GM19467 (cell line): Measurements from ENCODE around the gene GRAPL.
"Not testable (repeated sequence)": the region's sequence is repeated elsewhere in the genome, so short reads cannot be mapped to it uniquely, and the experiment has no call there.

ENCODE experiments used
- ATAC-seq: cut with Tn5 transposase; IDR thresholded peaks from one replicate; pipeline ENCODE4 v1.9.1; 2021; ENCODE audit warnings: mild to moderate bottlenecking, moderate library complexity; ENCODE audit not compliant: unreplicated experiment

Gene GRAPL

DNA sequence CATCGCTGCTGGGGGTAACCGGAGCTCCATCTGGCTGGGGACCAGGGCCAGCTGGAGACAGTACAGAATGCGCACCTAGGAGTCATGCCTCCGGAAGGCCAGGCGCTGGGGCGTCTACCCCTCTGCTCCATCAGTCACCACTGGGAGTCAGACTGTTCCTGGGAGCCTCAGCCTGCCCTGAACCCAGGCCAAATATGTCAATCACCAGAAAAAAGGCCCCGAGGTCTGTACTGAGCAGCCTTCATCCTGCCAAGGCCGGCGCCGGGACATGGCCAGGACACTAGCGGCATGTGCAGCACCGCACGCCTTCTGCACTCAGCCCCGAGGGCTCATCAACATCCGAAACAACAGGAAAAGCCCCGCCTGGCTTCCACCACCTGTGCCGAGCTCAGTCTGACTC lies 8.7 kb downstream of the GRAPL start:
- ATAC-seq = not testable (repeated sequence)

GRCh38 chr17:19136605-19137004 lies 9.2 kb downstream of the GRAPL start:
- ATAC-seq = not testable (repeated sequence)

GRCh38 chr17:19137959-19138358 lies 10.6 kb downstream of the GRAPL start:
- ATAC-seq = not testable (repeated sequence)

DNA sequence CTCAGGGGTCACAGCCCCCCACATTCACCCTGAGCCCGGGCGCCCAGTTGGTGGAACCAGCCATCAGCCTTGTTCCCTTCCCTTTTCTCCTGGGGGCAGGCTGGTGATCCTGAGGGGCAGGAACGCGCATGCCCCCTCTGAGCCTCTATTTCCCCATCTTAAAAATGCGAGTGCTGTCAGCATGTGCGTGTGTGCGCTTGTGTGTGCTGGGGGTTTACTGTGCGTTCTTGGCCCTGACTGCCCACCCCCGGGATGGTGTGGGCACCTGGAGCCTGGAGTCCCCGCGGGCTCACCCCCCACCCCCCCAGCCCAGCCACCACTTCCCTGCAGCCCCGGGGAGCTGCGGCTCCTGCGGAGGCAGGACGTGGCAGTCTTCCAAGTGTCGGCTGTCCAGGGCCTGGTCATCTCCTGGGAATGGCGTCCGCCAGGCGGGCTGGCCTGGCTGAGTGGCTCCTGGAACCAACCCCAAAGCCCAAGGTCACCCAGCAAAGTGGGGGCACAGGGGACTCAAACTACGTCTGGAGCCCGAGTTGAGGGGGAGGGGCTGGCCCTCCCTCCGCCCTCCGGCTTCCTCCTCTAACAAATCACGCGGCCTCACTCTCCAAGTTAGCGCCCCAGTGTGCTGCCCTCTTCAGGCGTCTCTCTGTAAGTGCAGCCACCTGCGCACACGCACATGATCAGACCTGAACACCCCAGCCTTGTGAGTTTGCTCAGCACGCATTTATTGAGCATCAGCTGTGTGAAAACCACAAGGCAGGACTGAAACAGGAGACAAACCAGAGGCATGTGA lies 14.2 kb downstream of the GRAPL start:
- ATAC-seq = not testable (repeated sequence)

DNA sequence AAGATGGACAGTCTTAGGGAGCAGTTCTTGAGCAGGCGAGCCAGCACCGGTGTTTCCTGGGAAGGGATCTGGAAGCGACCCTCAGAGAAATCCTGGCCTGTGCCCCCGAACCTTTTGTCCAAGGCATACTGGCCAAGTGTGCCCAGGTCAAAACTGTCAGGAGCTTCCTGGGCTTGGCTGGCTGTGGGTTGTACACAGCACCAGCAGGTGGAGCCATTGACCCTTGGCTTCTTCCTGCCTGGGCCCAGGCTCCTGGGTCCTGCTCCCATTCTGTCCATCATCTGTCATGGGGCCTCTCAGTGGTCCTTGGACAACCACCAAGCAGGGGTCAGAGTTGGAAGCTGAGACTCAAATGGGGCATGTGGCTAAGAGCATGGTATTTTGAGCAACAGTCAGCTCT lies 15.0 kb downstream of the GRAPL start:
- ATAC-seq = not testable (repeated sequence)

DNA sequence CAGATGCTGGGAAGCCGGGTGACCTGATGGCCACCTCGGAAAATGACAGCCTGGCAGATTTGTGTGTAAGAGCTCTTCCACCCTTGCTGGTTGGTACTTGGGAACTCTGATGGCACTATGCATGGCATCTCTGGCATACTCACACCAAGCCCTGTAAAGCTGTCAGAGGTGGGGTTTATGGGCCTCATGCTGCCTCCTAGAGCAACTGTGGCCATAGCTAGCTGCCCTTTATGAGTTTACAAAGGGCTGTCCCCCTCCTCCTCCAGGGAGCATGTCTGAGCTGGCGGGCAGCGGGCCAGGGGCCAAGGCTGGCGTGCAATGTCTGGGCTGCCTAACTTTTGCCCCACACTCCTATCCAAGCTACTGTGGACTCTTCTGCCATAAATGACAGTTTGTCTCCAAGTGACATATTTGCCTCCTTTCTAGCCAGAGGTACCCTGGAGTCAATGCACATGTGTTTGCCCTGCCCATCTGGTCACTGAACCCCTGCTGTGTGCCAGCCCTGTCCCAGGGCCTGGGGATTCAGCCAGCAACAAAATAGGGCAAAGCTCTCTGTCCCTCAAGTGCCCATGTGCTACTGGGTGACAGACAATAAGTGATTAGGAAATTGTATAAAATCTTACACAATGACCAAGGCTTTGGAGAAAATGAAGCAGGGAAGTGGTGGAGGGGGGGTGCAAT lies 15.8 kb downstream of the GRAPL start:
- ATAC-seq = not testable (repeated sequence)

DNA sequence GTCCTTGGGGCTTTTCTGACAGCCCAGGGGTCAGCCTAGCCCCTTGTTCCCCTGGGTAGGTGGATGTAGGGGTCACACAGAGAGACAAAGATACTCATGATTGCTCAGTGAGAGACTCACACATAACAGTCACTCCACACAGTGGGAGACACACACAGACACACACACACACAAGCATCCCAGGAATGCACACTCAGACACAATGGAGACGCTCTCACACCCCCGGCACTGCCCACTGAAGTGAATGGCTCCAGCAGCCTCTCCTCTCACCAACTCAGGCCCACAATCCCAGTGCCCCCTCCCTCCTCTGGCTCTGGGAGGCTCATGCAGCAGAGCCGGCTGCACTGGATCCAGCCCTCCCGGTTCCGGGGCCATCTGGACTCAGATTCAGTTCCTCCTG lies 17.0 kb downstream of the GRAPL start:
- not testable (repeated sequence) for ATAC-seq

DNA sequence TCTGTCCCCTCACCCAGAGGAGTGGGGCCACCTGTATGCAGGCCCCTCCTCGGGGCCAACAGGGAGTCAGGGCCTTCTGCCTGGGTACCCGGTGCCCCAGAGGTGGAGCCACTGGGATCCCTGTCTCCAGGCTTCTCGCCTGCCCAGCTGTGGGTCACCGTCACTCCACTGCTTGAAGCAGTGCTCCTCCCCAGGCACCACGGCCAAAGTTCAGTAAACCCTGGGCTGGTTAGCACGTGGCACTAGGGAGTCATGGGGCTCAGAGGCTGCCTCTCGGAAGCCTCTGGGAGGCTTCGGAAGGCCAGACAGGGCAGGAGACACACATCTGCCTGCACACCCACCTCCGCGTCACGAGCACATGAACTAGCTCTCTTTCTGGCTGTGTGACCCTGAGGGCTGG lies 18.1 kb downstream of the GRAPL start:
- ATAC-seq = not testable (repeated sequence)

DNA sequence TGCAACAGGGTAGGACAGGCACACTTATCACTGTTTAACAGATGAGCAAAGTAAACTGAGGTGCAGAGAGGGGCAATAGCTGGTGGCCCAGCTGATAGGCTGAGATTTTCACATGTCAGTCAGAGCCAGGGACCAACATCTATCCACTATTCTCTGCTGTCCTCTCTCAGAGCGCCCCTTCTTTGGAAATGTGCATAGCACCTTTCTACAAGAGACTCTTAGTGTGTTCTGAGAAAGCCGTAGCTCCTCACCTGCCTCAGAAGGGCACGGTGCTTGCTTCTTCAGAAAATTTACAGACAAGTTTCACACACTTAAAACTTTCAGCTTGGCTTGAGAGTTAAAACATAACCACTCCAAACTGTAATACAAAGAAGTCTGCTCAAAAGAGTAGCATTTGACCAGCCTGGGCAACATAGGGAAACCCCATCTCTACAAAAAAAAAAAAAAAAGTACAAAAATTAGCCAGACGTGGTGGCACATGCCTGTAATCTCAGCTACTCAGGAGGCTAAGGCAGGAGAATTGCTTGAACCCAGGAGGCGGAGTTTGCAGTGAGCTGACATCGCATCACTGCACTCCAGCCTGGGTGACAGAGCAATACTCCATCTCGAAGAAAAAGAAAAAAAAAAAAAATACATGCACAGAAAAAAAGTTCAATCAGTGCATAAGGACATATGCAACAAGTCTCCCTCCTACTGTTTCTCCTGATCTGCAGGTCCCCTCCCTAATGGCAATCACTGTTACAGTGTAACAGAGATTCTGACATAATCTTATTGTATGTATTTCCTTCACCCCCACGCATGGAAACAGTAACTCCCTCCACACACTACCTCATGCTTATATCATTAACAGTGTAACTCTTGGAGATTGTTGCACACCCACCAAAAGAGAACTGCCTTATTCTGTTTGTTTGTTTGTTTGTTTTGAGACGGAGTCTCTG lies 23.6 kb downstream of the GRAPL start:
- not testable (repeated sequence) for ATAC-seq

DNA sequence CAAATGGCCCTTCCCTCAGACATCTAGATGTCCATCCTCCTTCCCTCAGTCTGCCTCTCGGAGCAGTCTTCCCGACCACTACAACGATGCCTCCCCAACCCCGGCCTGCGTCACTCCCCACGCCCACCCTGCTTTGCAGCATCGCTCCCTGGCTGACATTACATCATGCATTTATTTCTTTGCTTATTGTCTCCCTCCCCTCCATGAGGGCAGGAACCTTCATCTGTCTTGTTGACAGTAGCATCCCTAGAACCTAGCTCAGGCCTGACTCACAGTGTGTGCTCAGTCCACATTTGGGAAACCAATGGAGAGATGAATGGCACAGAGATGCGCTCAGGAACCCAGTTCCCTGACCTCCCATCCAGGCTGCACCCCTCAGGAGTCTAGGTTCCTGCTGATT lies 30.2 kb downstream of the GRAPL start:
- ATAC-seq = not testable (repeated sequence)

GRCh38 chr17:19158478-19158877 lies 31.1 kb downstream of the GRAPL start:
- ATAC-seq = not testable (repeated sequence)

DNA sequence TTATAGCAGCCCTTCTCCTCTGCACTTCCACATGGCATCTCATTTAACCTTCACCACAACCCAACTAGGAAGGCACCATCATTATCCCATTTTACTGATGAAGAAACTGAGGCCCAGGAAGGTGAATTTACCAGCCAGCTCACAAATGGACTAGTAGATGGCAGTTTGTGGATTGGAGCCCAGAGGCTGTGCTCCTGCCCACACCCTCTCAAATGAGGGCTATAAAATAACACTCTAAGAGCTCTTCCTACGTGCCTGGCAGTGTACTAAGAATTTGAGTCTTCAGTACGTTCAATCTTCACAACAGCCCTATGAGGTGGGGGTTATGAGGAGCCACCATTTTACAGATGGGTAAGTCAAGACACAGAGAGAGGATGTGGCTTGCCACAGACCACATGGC lies 31.5 kb downstream of the GRAPL start:
- ATAC-seq = not testable (repeated sequence)

DNA sequence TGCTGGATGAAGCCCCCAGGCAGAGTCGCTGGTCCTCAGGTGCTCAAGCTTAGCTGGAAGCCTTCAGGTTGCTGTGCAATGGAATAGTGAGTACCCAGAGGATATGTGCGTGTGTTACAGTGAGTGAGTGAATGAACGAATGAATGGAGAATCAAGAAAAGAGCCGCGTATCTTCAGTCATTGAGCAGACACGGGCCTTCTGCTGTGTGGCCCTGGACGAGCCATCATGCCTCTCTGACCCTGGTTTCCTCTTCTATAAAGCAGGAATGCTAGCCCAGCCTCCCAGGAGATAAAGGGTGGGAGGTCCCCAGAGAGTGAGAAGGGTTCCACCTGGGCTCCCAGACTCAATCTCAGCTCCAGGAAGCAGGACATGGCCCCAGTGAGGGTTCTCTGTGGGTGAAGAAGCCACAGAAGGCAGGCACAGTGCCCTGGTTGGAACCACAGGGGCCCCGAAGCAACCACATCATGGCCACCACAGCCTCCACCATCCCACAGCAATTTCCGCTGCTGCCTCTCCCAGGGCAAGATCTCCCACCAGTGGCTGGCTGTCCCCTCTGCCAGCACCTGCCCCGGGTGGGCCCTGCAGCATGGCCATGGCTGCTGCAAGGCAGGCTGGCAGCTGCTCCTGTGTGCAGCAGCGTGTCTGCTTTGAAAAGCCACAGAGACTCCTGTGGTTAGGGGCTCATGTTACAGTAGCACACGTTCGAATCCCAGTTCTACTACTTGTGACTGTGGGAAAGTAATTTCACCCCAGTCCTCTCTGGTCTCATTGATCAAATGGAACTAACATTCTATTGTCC lies 34.1 kb downstream of the GRAPL start:
- not testable (repeated sequence) for ATAC-seq

GRCh38 chr17:19162384-19163216 lies 35.2 kb downstream of the GRAPL start:
- ATAC-seq = not testable (repeated sequence)

DNA sequence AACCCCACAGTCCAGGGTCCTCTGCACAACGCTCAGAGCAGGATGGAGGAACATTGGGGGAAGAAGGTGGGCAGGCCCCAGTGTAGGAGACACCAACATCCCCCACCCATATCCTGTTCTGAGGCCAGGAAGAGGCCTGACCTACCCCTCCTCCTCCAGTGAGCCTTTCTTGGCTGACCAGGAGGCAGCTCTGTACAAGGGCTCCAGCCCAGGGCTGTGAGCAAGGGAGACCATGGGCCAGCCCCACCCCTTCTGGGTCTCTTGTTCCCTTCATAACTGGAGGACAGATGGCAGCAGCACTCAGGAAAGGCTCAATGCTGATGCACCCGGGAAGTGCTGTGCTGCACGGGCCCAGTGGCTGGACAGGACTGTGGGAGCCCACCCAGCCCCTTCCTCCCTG lies 47.0 kb downstream of the GRAPL start:
- ATAC-seq = not testable (repeated sequence)

DNA sequence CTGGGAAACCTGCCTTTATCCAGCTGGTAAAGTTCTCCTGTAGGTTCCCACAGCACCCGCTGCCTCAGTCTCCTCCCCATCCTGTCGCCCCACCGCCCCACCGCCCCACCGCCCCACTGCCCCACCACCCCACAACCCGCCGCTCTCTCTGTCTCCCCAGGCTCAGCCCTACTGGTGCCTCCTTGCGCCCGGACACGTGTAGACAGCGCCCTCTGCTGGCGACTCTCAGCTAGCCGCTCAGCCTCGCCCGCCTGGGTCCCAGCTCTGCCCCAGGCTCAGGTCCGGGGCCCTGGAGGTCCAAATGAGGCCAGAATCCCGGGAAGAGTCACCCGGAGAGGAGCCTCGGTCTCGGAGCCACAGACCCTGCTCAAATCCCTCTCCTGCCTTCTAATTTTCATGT lies 48.0 kb downstream of the GRAPL start:
- ATAC-seq = not testable (repeated sequence)

DNA sequence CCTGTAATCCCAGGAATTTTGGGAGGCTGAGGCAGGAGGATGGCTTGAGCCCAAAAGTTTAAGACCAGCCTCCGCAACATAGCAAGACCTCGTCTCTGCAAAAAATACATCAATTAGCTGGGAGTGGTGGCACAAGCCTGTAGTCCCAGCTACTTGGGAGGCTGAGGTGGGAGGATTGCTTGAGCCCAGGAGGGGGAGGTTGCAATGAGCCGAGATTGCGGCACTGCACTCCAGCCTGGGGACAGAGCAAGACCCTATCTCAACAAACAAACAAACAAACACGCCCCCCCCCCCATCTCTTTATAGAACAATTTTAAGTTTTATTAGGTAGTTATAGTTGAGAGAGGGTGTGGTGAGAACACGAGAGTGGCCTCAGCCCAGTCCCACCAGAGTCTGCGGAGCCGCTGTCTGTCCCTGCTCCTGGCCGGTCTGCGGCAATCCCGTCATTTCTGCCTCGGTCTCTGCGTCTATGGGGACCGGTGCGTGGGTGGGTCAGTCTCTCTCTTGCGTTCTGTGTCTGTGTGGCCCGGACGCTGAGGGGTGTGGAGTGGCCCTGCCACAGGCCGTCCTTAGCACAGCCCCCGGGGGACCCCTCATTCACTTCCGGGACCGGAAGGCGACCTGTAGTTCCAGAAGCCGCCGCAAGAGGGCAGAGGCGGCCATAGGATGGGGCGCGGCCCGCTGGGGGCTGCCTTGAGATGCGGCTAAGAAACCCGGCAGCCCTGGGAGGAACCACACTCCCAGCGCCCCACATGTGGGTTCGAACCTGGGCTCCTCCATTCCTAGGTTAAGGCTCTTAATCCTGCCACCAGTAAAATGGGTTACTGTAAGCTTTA lies 53.9 kb downstream of the GRAPL start:
- ATAC-seq = peak; percentile 89
